WTC11 (cell line): ENCODE measurements around the gene C2orf80.

ENCODE experiments used
- ZNF219 ChIP-seq: sonication (generic); formaldehyde crosslinking; IDR thresholded peaks from 2 replicates; pipeline ENCODE4 v1.8.0; 2023; ENCODE audit warnings: missing genetic modification reagents, mild to moderate bottlenecking, borderline replicate concordance
- TF ChIP-seq, protein P1 (sequence below): sonication (generic); formaldehyde crosslinking; conservative IDR thresholded peaks from 2 replicates; pipeline ENCODE4 v1.8.1; 2022; ENCODE audit warnings: mild to moderate bottlenecking, missing genetic modification reagents

- TF ChIP-seq, protein P1, sequence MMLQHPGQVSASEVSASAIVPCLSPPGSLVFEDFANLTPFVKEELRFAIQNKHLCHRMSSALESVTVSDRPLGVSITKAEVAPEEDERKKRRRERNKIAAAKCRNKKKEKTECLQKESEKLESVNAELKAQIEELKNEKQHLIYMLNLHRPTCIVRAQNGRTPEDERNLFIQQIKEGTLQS (CRISPR knock-in tag) = no peak
- TF ChIP-seq ZNF219 (CRISPR knock-in tag) = no peak
These were observed 61.7 kb downstream of the C2orf80 start for GRCh38 chr2:208128136-208128535.
